GM12801 (cell line): ENCODE results near the gene AQR.

Experiments used
- TF ChIP-seq, protein P1 (sequence below): IDR thresholded peaks from one replicate; pipeline ENCODE4 v1.5.1; 2011; ENCODE audit warnings: control low read depth; ENCODE audit not compliant: insufficient read length; ENCODE audit errors: extremely low read depth

The AQR gene

DNA sequence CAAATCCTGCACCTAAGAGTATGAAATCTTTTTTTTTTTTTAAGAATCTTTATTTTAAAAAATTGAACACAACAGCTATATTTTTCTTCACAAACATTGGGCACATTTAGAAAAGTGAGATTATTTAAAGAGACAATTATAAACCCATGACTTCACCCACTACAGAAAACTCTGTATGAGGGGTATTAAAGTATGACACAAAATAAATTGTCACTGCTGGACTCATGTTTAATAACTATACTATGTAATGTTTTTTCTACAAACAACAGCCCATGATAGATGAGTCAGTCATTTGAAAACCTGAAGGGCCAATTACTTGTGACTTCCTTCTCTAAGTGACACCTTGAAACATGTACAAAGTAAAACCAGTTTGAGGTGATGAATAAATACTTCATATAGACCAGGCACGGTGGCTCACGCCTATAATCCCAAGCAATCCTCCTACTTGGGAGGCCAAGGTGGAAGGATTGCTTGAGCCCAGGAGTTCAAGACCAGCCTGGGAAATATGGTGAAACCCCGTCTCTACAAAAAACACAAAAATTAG is 36.0 kb downstream of the AQR start:
- TF ChIP-seq, protein P1, sequence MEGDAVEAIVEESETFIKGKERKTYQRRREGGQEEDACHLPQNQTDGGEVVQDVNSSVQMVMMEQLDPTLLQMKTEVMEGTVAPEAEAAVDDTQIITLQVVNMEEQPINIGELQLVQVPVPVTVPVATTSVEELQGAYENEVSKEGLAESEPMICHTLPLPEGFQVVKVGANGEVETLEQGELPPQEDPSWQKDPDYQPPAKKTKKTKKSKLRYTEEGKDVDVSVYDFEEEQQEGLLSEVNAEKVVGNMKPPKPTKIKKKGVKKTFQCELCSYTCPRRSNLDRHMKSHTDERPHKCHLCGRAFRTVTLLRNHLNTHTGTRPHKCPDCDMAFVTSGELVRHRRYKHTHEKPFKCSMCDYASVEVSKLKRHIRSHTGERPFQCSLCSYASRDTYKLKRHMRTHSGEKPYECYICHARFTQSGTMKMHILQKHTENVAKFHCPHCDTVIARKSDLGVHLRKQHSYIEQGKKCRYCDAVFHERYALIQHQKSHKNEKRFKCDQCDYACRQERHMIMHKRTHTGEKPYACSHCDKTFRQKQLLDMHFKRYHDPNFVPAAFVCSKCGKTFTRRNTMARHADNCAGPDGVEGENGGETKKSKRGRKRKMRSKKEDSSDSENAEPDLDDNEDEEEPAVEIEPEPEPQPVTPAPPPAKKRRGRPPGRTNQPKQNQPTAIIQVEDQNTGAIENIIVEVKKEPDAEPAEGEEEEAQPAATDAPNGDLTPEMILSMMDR = no peak

DNA sequence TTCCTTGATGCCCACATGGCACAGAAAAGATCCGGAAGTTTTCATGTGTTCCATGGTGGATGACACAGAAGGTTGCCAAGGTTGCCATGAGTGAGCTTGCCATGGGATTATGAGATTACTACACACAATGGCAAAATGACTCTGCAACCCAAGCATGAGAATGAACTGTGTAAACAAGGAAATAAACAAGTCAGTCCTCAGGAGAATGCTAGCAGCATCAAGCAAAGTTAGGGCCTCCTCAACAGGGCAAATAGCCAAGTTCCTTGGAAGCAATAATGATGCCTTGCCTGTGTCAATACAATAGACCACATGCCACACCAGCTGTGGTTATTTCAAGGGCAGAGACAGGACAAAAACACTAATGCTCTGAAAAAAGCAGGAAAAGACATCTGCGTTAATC is 41.8 kb downstream of the AQR start:
- TF ChIP-seq, protein P1 = no peak

DNA sequence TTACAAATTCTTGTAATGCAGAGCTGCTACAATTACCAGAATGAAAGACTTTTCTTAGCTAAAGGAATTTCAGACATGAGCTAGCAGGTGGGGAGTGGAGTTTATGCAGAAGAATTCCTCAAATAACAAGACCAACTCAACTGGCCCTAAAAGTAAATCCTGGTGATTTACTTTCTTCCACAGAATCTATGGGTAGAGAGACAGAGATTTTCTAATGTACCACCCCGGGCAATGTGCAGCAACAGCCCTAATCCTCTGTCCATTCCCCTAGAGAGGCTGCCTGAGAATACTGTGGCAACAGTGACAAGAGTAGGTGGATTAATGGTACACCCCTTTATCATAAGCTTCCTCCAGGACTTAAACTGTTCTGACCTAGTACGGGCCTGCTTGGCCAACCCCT is 55.2 kb downstream of the AQR start:
- TF ChIP-seq, protein P1 = no peak

DNA sequence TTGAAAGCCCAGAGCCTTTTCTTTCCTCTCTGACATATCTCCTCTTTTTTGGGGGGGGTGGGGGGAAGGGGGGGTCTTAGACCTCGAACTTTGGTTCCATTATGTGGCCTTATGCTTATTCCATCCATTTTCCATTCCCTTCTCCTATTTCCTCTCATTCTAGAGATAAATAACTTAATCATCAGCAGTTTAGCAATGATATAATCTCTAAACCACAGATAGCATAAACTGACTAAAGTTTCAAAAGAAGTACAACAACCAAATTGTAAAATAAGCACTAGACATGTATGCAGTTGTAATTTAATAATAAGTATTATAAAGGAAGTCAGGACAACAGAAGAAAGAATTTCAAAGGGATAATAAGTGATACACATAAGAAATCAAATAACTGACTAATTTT is 64.5 kb downstream of the AQR start:
- TF ChIP-seq, protein P1 = no peak

DNA sequence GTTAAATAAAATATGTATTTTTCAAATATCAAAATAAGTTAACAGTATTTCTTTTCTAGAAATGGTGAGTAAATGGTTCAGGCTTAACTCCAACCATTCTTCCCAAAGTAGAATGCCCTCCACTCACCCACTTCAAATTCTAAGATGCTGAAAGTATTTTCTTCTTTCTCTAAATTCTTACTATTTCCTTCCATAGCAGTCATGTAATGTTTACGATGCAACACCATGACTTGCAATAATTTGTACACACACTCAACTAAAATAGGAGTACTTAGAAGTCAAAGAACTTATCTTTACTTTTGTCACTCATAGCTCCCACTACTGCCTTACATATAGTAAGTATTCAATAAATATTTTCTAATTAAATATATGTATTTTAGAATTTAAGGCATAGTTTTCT is 65.0 kb downstream of the AQR start:
- TF ChIP-seq, protein P1 = no peak

DNA sequence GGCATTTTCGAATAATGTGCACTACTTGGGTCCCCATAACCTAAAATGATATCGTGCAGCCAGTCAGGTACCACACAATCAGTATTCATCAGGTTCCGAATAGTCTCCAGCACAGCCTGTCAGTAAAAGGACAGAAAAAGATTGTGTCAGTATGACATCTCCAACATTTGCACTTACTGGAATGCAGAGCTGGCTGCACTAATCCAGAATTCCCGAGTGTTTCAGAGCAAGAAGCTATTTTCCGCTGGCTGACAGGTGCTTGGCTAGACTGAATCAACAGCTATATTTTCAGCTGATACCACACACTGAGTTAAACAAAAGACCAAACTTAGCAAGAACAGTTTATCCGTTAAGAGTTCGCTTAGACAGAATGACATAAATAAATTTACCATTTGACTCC is 68.8 kb downstream of the AQR start:
- TF ChIP-seq, protein P1 = no peak

DNA sequence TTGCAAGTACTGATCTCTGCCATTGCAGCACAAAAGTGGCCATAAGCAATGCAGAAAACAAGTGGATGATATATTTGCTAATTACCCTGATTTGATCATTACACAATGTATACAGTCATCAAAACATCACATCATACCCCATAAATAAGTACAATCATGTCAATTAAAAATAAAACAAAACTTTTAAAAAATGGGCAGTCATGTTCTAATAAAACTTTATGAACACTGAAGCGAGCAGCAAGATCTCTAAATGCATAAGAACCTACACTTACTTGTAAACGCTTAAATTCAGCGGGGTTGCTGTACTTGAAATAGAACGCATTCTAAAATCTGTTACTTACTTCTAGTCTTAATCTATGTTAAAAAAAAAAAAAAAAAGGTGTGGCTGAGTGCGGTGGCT is 73.4 kb downstream of the AQR start:
- TF ChIP-seq, protein P1 = no peak

DNA sequence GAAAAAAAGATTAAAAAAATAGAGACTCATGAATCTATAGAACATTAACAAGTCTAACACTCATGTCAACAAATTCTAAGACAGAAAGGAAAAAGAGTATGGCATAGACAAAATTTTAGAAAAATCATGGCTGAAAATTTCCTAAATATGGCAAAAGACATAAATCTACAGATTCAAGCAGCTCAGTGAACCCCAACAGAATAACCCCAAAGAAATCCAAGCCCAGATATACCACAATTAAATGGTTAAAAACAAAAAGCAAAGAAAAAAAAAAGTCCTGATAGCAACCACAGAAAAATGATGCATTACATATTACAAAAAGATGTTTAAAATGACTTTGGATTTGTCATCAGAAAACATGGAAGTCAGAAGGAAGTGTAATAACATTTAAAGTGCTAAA is 75.6 kb downstream of the AQR start:
- TF ChIP-seq, protein P1 = no peak
